ENCODE results near the gene UPF3A. TPM values are rescaled to one million over a fixed set of nuclear protein-coding genes. Genes with fewer than 3 reads are reported as not detected.

UPF3A gene
- polyA plus RNA-seq, 2 of the 4 experiments (the other 2 are of a cell fraction) = 51.0 to 62.6 TPM

DNA sequence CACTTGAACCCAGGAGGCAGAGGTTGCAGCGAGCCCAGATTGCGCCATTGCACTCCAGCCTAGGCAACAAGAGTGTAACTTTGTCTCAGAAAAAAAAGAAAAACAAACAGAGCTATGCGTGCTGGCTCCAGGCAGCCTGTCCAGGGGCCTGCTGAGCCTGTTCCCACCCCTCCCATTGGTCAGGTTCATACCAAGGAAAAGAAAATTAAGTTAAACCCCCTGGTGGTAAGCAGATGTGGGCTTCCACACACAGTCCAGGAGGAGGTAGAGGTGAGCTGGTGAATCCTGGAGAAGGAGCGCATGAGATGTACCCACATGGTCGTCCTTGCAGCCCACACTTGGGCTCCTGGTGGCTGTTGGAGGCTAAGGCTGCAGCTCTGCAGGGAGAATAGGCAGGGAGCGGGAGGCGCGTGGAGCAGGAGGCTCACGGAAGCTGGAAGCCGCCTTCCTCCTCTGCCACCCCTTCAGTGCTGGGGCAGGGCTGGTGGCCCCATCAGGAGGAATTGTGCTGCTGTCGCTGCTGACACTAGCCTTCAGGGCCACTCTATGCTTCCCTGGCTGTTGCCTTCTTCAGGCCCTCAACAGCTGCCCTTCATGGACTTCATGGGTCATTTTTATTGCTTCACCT lies 22.4 kb downstream of the UPF3A start:
- ATAC-seq (peak in 1 of 2 experiments; percentile 22; a peak in 1 of 6 replicates), DNase-seq (ENCODE audit: low read depth in 1 of 2, low spot score in 1 of 2) (no peak), FAIRE-seq (no peak)
- H3K4me1 ChIP-seq = no peaks in the 10 kb centered on the region
- no peak overlapping the region for H3K4me3 ChIP-seq
- CTCF ChIA-PET = no interaction called here
- no peak overlapping the region for H3K27ac ChIP-seq
- no peak for TF ChIP-seq MAZ (IDR thresholded peaks at IDR 0.05; ENCODE audit: borderline replicate concordance, low read depth, low read length)
- no peak for TF ChIP-seq RNF2 (IDR thresholded peaks at IDR 0.05; ENCODE audit: borderline replicate concordance, low read depth)
- no peak for TF ChIP-seq JUN (IDR thresholded peaks at IDR 0.05)
- TF ChIP-seq, protein P1, sequence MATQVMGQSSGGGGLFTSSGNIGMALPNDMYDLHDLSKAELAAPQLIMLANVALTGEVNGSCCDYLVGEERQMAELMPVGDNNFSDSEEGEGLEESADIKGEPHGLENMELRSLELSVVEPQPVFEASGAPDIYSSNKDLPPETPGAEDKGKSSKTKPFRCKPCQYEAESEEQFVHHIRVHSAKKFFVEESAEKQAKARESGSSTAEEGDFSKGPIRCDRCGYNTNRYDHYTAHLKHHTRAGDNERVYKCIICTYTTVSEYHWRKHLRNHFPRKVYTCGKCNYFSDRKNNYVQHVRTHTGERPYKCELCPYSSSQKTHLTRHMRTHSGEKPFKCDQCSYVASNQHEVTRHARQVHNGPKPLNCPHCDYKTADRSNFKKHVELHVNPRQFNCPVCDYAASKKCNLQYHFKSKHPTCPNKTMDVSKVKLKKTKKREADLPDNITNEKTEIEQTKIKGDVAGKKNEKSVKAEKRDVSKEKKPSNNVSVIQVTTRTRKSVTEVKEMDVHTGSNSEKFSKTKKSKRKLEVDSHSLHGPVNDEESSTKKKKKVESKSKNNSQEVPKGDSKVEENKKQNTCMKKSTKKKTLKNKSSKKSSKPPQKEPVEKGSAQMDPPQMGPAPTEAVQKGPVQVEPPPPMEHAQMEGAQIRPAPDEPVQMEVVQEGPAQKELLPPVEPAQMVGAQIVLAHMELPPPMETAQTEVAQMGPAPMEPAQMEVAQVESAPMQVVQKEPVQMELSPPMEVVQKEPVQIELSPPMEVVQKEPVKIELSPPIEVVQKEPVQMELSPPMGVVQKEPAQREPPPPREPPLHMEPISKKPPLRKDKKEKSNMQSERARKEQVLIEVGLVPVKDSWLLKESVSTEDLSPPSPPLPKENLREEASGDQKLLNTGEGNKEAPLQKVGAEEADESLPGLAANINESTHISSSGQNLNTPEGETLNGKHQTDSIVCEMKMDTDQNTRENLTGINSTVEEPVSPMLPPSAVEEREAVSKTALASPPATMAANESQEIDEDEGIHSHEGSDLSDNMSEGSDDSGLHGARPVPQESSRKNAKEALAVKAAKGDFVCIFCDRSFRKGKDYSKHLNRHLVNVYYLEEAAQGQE (IDR thresholded peaks at IDR 0.05) = no peak
- TF ChIP-seq ZC3H11A (IDR thresholded peaks at IDR 0.05) = no peak
- no peak for TF ChIP-seq CHD4 (IDR thresholded peaks at IDR 0.05; ENCODE audit: borderline replicate concordance)
- TF ChIP-seq SREBF2 (IDR thresholded peaks at IDR 0.05) = no peak
- TF ChIP-seq HOXA7 (CRISPR knock-in tag; IDR thresholded peaks at IDR 0.05) = no peak
- TF ChIP-seq RARB (CRISPR knock-in tag; IDR thresholded peaks at IDR 0.05) = no peak
- TF ChIP-seq TFCP2L1 (CRISPR knock-in tag; IDR thresholded peaks at IDR 0.05) = no peak
- TF ChIP-seq MYC (IDR thresholded peaks at IDR 0.05; ENCODE audit: borderline replicate concordance, low read length) = no peak
- TF ChIP-seq NPAS2 (CRISPR knock-in tag; IDR thresholded peaks at IDR 0.05; ENCODE audit: borderline replicate concordance) = no peak
- POLR2A ChIA-PET = no interaction called here
- H3K4me2 ChIP-seq = no peak overlapping the region
- WGBS (ENCODE audit: missing lambda C conversion rate) = 98% methylated on average over 11 of the region's 11 CpGs
- no peaks in the 10 kb centered on the region for H3K9me3 ChIP-seq

- CTCF ChIA-PET = no interaction called here
These were observed 23.1 kb downstream of the UPF3A start for GRCh38 chr13:114304346-114305034.

More at GRCh38 chr13:114304346-114305034, 23.1 kb downstream of the UPF3A start:
- POLR2A ChIA-PET = no interaction called here
- no peaks in the 10 kb centered on the region for H3K9me3 ChIP-seq
- TF ChIP-seq ATOH8 (CRISPR knock-in tag; IDR thresholded peaks at IDR 0.05; ENCODE audit: low read depth) = no peak
- TF ChIP-seq, protein P2, sequence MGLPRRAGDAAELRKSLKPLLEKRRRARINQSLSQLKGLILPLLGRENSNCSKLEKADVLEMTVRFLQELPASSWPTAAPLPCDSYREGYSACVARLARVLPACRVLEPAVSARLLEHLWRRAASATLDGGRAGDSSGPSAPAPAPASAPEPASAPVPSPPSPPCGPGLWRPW (IDR thresholded peaks at IDR 0.05) = no peak
- TF ChIP-seq GATA3 (IDR thresholded peaks at IDR 0.05; ENCODE audit: borderline replicate concordance) = no peak
- no peak for TF ChIP-seq CHD4 (IDR thresholded peaks at IDR 0.05; ENCODE audit: borderline replicate concordance)
- TF ChIP-seq, protein P3, sequence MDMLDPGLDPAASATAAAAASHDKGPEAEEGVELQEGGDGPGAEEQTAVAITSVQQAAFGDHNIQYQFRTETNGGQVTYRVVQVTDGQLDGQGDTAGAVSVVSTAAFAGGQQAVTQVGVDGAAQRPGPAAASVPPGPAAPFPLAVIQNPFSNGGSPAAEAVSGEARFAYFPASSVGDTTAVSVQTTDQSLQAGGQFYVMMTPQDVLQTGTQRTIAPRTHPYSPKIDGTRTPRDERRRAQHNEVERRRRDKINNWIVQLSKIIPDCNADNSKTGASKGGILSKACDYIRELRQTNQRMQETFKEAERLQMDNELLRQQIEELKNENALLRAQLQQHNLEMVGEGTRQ (IDR thresholded peaks at IDR 0.05) = no peak
- TF ChIP-seq, protein P4, sequence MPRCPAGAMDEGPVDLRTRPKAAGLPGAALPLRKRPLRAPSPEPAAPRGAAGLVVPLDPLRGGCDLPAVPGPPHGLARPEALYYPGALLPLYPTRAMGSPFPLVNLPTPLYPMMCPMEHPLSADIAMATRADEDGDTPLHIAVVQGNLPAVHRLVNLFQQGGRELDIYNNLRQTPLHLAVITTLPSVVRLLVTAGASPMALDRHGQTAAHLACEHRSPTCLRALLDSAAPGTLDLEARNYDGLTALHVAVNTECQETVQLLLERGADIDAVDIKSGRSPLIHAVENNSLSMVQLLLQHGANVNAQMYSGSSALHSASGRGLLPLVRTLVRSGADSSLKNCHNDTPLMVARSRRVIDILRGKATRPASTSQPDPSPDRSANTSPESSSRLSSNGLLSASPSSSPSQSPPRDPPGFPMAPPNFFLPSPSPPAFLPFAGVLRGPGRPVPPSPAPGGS (IDR thresholded peaks at IDR 0.05) = no peak
- no peak for TF ChIP-seq MAZ (IDR thresholded peaks at IDR 0.05; ENCODE audit: borderline replicate concordance, low read depth, low read length)
- ATAC-seq = no peak
- H3K4me2 ChIP-seq = no peak overlapping the region
- WGBS (ENCODE audit: missing lambda C conversion rate) = 92% methylated on average over 13 of the region's 13 CpGs
- no peaks in the 10 kb centered on the region for H3K4me1 ChIP-seq
- no peak overlapping the region for H3K4me3 ChIP-seq
- no peak for FAIRE-seq
- no peak overlapping the region for H3K27ac ChIP-seq
- no peak for DNase-seq (ENCODE audit: low read depth in 1 of 2, low spot score in 1 of 2)

Measured in A549 (cell line).